ENCODE measurements around the gene SLC1A7.

- TF ChIP-seq, protein P1, sequence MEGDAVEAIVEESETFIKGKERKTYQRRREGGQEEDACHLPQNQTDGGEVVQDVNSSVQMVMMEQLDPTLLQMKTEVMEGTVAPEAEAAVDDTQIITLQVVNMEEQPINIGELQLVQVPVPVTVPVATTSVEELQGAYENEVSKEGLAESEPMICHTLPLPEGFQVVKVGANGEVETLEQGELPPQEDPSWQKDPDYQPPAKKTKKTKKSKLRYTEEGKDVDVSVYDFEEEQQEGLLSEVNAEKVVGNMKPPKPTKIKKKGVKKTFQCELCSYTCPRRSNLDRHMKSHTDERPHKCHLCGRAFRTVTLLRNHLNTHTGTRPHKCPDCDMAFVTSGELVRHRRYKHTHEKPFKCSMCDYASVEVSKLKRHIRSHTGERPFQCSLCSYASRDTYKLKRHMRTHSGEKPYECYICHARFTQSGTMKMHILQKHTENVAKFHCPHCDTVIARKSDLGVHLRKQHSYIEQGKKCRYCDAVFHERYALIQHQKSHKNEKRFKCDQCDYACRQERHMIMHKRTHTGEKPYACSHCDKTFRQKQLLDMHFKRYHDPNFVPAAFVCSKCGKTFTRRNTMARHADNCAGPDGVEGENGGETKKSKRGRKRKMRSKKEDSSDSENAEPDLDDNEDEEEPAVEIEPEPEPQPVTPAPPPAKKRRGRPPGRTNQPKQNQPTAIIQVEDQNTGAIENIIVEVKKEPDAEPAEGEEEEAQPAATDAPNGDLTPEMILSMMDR (IDR thresholded peaks at IDR 0.05; ENCODE audit: insufficient read depth, low read length, poor library complexity, severe bottlenecking), result no peak
- no peak for TF ChIP-seq EZH2phosphoT487 (conservative IDR thresholded peaks at IDR 0.05; ENCODE audit: low read length)
Measured at GRCh38 chr1:53138991-53139884, 3.2 kb downstream of the SLC1A7 start.
